ENCODE data around the gene MYOF. TPM values are rescaled to one million over a fixed set of nuclear protein-coding genes. Genes with fewer than 3 reads are reported as not detected.

Gene MYOF
- total and polyA plus RNA-seq, 9 of the 15 experiments (the other 6 are each of a cell fraction or from before 2014, with no cell fraction given): 0.06 to 0.27 TPM; not detected in 7

GRCh38 chr10:93425861-93426260 is 56.3 kb downstream of the MYOF start:
- Histone ChIP-seq H3K9me1 (ENCODE audit: control insufficient read depth, insufficient read depth, low read length) (no peaks in the 10 kb centered on the region), H4K20me1 (replicated peaks; ENCODE audit: control insufficient read depth, insufficient read depth, low read length) (no peaks in the 10 kb centered on the region), H3K4me1 (replicated peaks in 1 of 2; ENCODE audit: control insufficient read depth in 2 of 2, insufficient read depth in 2 of 2, low read length in 2 of 2) (no peaks in the 10 kb centered on the region; a peak in 1 of 5 replicates), H3K36me3 (ENCODE audit: control insufficient read depth, insufficient read depth, low read length) (no peaks in the 10 kb centered on the region), H3K27me3 (ENCODE audit: control insufficient read depth in 2 of 2, insufficient read depth in 2 of 2, low read length in 2 of 2) (peaks cover 4 to 31% of the 10 kb centered on the region in 2 experiments; a peak in 4 of 5 replicates), H3K4me3 (no peak overlapping the region), H3K9ac (ENCODE audit: insufficient read depth in 1 of 2, low read depth in 2 of 2, low read length in 2 of 2) (no peak overlapping the region), H3K79me2 (ENCODE audit: control insufficient read depth, insufficient read depth, low read length) (no peaks in the 10 kb centered on the region), H2AFZ (ENCODE audit: low read depth, low read length) (no peak overlapping the region), H3K4me2 (ENCODE audit: insufficient read depth, low read length) (no peak overlapping the region), H3K27ac (ENCODE audit: extremely low read depth, low read depth, low read length) (no peak overlapping the region), H3K9me3 (replicated peaks; ENCODE audit: control insufficient read depth, insufficient read depth, low read depth, low read length) (no peaks in the 10 kb centered on the region)
- in situ Hi-C loops (cut with MboI) (no loop called here), intact Hi-C loops (cut with micrococcal nuclease) (no loop called here)
- no TSS peak for BruUV-seq (replicated peaks)
- no peak for TF ChIP-seq ZNF239 (CRISPR knock-in tag; IDR thresholded peaks at IDR 0.05)
- no peak for TF ChIP-seq POLR2AphosphoS2 (IDR thresholded peaks at IDR 0.05; ENCODE audit: low read length)
- TF ChIP-seq, protein P1, sequence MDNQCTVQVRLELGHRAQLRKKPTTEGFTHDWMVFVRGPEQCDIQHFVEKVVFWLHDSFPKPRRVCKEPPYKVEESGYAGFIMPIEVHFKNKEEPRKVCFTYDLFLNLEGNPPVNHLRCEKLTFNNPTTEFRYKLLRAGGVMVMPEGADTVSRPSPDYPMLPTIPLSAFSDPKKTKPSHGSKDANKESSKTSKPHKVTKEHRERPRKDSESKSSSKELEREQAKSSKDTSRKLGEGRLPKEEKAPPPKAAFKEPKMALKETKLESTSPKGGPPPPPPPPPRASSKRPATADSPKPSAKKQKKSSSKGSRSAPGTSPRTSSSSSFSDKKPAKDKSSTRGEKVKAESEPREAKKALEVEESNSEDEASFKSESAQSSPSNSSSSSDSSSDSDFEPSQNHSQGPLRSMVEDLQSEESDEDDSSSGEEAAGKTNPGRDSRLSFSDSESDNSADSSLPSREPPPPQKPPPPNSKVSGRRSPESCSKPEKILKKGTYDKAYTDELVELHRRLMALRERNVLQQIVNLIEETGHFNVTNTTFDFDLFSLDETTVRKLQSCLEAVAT (IDR thresholded peaks at IDR 0.05): no peak
- no peak for TF ChIP-seq ZFPM2 (CRISPR knock-in tag; IDR thresholded peaks at IDR 0.05)
- no peak for TF ChIP-seq PURB (CRISPR knock-in tag; IDR thresholded peaks at IDR 0.05; ENCODE audit: low read depth)
- TF ChIP-seq RNF2 (IDR thresholded peaks at IDR 0.05): no peak
- ChIA-PET CTCF (ENCODE audit: low intra/inter-chr PET ratio) (no interaction called here), POLR2A (no interaction called here)
- FAIRE-seq (no peak), ATAC-seq (no peak), DNase-seq (ENCODE audit: extremely low read depth in 1 of 4, low spot score in 3 of 4) (no peak)
- WGBS (ENCODE audit: insufficient coverage, low coverage, missing lambda C conversion rate): 0% methylated on average over 6 of the region's 6 CpGs

DNA sequence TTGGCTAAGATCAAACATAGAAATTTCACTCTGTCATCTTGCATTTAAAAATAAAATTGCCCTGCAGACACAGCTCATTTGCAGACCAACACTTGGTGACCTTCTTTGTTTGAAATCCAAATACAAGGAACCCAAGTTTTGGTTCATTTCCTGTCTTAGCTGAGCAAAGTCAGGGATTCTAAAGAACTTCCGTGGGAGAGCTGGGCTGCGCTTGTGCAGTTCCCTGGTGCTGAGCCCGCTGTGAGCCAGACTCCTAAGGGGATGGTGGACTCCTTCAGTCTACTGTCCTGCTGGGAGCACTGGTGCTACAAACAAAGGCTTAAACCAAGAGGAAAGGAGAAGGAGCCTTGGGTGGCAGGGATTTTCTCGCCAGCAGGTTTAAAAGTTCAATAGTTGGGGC is 60.0 kb downstream of the MYOF start:
- Histone ChIP-seq H3K4me2 (ENCODE audit: insufficient read depth, low read length) (no peak overlapping the region), H3K4me1 (replicated peaks in 1 of 2; ENCODE audit: control insufficient read depth in 2 of 2, insufficient read depth in 2 of 2, low read length in 2 of 2) (no peaks in the 10 kb centered on the region; a peak in 1 of 5 replicates), H3K79me2 (ENCODE audit: control insufficient read depth, insufficient read depth, low read length) (no peaks in the 10 kb centered on the region), H3K9ac (ENCODE audit: insufficient read depth in 1 of 2, low read depth in 2 of 2, low read length in 2 of 2) (no peak overlapping the region), H2AFZ (ENCODE audit: low read depth, low read length) (no peak overlapping the region), H3K27ac (ENCODE audit: extremely low read depth, low read depth, low read length) (no peak overlapping the region), H3K9me3 (replicated peaks; ENCODE audit: control insufficient read depth, insufficient read depth, low read depth, low read length) (no peaks in the 10 kb centered on the region), H3K36me3 (ENCODE audit: control insufficient read depth, insufficient read depth, low read length) (no peaks in the 10 kb centered on the region), H4K20me1 (replicated peaks; ENCODE audit: control insufficient read depth, insufficient read depth, low read length) (no peaks in the 10 kb centered on the region), H3K9me1 (ENCODE audit: control insufficient read depth, insufficient read depth, low read length) (no peaks in the 10 kb centered on the region), H3K4me3 (no peak overlapping the region), H3K27me3 (ENCODE audit: control insufficient read depth in 2 of 2, insufficient read depth in 2 of 2, low read length in 2 of 2) (peaks cover 4 to 36% of the 10 kb centered on the region in 2 experiments)
- in situ Hi-C loops (cut with MboI): no loop called here
- 0% methylated on average over 3 of the region's 4 CpGs for WGBS (ENCODE audit: insufficient coverage, low coverage, missing lambda C conversion rate)
- CTCF ChIA-PET (ENCODE audit: low intra/inter-chr PET ratio): no interaction called here
- intact Hi-C loops (cut with micrococcal nuclease): no loop called here
- ATAC-seq (no peak), FAIRE-seq (no peak), DNase-seq (ENCODE audit: extremely low read depth in 1 of 4, low spot score in 3 of 4) (no peak)
- no TSS peak for BruUV-seq (replicated peaks)
- POLR2A ChIA-PET: no interaction called here
- TF ChIP-seq ZSCAN32 (CRISPR knock-in tag; IDR thresholded peaks at IDR 0.05) (no peak), NCOA2 (IDR thresholded peaks at IDR 0.05; ENCODE audit: partially characterized antibody in 2 of 2) (no peak), YBX1 (IDR thresholded peaks at IDR 0.05) (no peak), MEF2A (IDR thresholded peaks at IDR 0.05; ENCODE audit: control insufficient read depth, low read depth, low read length) (no peak), ZNF57 (CRISPR knock-in tag; IDR thresholded peaks at IDR 0.05) (no peak), CEBPB (tag; IDR thresholded peaks at IDR 0.05) (no peak)
- TF ChIP-seq, protein P2, sequence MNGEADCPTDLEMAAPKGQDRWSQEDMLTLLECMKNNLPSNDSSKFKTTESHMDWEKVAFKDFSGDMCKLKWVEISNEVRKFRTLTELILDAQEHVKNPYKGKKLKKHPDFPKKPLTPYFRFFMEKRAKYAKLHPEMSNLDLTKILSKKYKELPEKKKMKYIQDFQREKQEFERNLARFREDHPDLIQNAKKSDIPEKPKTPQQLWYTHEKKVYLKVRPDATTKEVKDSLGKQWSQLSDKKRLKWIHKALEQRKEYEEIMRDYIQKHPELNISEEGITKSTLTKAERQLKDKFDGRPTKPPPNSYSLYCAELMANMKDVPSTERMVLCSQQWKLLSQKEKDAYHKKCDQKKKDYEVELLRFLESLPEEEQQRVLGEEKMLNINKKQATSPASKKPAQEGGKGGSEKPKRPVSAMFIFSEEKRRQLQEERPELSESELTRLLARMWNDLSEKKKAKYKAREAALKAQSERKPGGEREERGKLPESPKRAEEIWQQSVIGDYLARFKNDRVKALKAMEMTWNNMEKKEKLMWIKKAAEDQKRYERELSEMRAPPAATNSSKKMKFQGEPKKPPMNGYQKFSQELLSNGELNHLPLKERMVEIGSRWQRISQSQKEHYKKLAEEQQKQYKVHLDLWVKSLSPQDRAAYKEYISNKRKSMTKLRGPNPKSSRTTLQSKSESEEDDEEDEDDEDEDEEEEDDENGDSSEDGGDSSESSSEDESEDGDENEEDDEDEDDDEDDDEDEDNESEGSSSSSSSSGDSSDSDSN (IDR thresholded peaks at IDR 0.05; ENCODE audit: borderline replicate concordance in 1 of 2, low read depth in 2 of 2, low read length in 2 of 2): no peak
- TF ChIP-seq, protein P3, sequence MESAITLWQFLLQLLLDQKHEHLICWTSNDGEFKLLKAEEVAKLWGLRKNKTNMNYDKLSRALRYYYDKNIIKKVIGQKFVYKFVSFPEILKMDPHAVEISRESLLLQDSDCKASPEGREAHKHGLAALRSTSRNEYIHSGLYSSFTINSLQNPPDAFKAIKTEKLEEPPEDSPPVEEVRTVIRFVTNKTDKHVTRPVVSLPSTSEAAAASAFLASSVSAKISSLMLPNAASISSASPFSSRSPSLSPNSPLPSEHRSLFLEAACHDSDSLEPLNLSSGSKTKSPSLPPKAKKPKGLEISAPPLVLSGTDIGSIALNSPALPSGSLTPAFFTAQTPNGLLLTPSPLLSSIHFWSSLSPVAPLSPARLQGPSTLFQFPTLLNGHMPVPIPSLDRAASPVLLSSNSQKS (CRISPR knock-in tag; IDR thresholded peaks at IDR 0.05): no peak

Measured in K562 (cell line).